Stimulated activated naive CD8-positive, alpha-beta T cell treated with anti-CD3 and anti-CD28 coated beads, Interleukin-15, Interleukin-2, amounts not matched to agents 100 ng/mL and 50 ng/mL, for 24 hours (primary cell): ENCODE data around the gene ZFAND5.

Source experiments
- H3K27ac Mint-ChIP-seq: one replicate; pipeline ENCODE4 v1.8.0; 2021; ENCODE audit warnings: mild to moderate bottlenecking, mixed read lengths
- H3K27me3 Mint-ChIP-seq: one replicate; pipeline ENCODE4 v1.8.0; 2021; ENCODE audit warnings: mixed read lengths
- H3K36me3 Mint-ChIP-seq: one replicate; pipeline ENCODE4 v1.8.0; 2021; ENCODE audit warnings: low read depth, mixed read lengths
- H3K4me1 Mint-ChIP-seq: one replicate; pipeline ENCODE4 v1.8.0; 2021; ENCODE audit warnings: low read depth, mixed read lengths
- H3K4me3 Mint-ChIP-seq: one replicate; pipeline ENCODE4 v1.8.0; 2021; ENCODE audit warnings: mild to moderate bottlenecking, mixed read lengths
- H3K9me3 Mint-ChIP-seq: one replicate; pipeline ENCODE4 v1.8.0; 2021; ENCODE audit warnings: mixed read lengths

The ZFAND5 gene

DNA sequence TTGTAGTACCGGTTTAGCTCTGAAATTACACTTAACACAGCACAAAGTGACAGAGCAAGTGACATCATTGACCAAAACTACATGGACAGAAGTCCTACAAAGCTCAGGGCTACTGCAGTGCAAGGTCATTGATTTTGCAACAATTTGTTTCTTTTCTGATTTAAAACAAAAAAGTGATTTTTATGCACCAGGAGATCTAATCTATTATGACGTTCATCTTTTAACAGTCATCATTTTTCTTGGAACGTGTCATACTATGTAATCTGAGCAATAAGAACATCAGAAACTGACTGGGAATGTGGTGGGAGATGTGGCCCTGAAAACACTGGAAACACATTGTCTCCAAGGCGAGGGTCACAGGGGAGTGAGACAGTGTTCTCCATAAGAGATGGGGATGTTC, 17.4 kb upstream of the ZFAND5 start:
- Mint-ChIP-seq H3K27ac (no peak overlapping the region), H3K9me3 (no peaks in the 10 kb centered on the region)

DNA sequence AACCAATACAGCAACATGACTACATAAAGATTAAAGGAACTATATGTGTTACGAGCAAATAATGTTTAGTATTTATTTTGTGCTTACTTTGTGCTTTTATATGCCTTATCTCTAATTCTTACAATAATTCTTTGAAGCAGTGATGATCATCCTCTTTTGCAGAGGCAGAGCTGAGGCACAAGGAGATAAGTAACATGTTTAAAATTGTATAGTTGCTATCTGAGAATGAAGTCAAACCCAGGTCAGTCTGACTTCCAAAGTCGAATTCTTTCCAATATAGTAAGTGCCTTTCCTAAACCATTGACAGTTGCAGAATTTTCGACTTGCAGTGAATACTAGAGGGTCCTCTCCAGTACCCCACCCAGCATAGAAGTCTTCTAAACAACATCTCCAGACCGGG, 12.0 kb upstream of the ZFAND5 start:
- Mint-ChIP-seq H3K4me1 (no peaks in the 10 kb centered on the region), H3K9me3 (no peaks in the 10 kb centered on the region), H3K36me3 (no peaks in the 10 kb centered on the region), H3K27ac (no peak overlapping the region), H3K4me3 (no peak overlapping the region), H3K27me3 (peaks cover 3% of the 10 kb centered on the region)

More for the DNA sequence above, 17.4 kb upstream of the ZFAND5 start:
- no peaks in the 10 kb centered on the region for H3K36me3 Mint-ChIP-seq
- no peaks in the 10 kb centered on the region for H3K27me3 Mint-ChIP-seq
- no peaks in the 10 kb centered on the region for H3K4me1 Mint-ChIP-seq
- no peak overlapping the region for H3K4me3 Mint-ChIP-seq

GRCh38 chr9:72371151-72371550, 6.1 kb upstream of the ZFAND5 start:
- no peaks in the 10 kb centered on the region for H3K4me1 Mint-ChIP-seq
- no peaks in the 10 kb centered on the region for H3K36me3 Mint-ChIP-seq
- no peak overlapping the region for H3K4me3 Mint-ChIP-seq
- H3K27me3 Mint-ChIP-seq = peaks cover 4% of the 10 kb centered on the region
- no peaks in the 10 kb centered on the region for H3K9me3 Mint-ChIP-seq
- no peak overlapping the region for H3K27ac Mint-ChIP-seq

- H3K4me1 Mint-ChIP-seq = peaks cover 36% of the 10 kb centered on the region
- H3K36me3 Mint-ChIP-seq = peaks cover 31% of the 10 kb centered on the region
- H3K27me3 Mint-ChIP-seq = no peaks in the 10 kb centered on the region
- no peaks in the 10 kb centered on the region for H3K9me3 Mint-ChIP-seq
- H3K27ac Mint-ChIP-seq = peak overlapping the region; percentile 98
- peak overlapping the region; percentile 93 for H3K4me3 Mint-ChIP-seq
Observed at GRCh38 chr9:72365525-72366256, 683 bp upstream of the ZFAND5 start.

DNA sequence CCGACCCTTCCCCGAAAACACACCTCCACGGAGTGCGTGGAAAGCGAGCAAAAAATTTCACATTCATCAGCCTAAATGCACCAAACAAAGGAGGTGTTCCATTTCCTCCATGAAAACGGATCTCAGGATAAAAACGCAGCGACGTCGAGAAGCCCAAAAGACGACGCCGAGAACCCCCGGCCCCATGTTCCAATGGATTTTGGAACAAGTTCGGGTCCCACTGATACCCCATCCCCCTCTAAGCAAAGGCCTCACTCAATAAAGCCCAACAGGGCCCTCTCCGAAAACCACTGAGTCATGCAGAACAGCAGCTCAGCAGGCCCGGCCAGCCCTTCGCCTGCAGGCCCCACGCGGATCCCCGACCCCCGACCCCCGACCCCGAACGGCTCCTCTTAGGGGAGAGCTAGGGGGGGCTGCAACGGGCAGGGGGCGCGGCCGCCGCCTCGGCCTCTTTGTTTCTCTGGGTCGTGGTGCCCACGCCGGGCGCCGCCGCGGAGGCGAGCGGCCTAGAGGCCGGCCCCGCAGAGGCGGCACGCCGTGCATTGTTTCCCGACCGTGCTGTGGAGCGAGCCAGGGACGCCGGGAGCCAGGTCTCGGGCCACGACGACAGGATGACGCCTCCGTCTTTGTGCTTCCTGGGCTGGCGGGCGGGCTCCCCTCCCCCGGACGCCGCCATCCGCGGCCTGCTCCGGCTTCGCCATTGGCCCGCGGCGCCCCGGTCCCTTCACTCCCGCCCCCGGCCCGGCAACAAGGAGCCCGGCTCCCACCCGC, 915 bp downstream of the ZFAND5 start:
- Mint-ChIP-seq H3K36me3 (peaks cover 47% of the 10 kb centered on the region), H3K4me1 (peaks cover 51% of the 10 kb centered on the region), H3K4me3 (peak overlapping the region; percentile 93), H3K9me3 (no peaks in the 10 kb centered on the region), H3K27me3 (no peaks in the 10 kb centered on the region), H3K27ac (peak overlapping the region; percentile 93)

- Mint-ChIP-seq H3K9me3 (no peaks in the 10 kb centered on the region), H3K36me3 (peaks cover 55% of the 10 kb centered on the region), H3K4me3 (peak overlapping the region; percentile 93), H3K27ac (peak overlapping the region; percentile 93), H3K4me1 (peaks cover 59% of the 10 kb centered on the region), H3K27me3 (no peaks in the 10 kb centered on the region)
Observed at GRCh38 chr9:72363236-72363635, 1.8 kb downstream of the ZFAND5 start.

- Mint-ChIP-seq H3K27ac (peak overlapping the region; percentile 93), H3K4me1 (peaks cover 65% of the 10 kb centered on the region), H3K4me3 (peak overlapping the region; percentile 93), H3K9me3 (no peaks in the 10 kb centered on the region), H3K27me3 (no peaks in the 10 kb centered on the region), H3K36me3 (peaks cover 61% of the 10 kb centered on the region)
Observed at GRCh38 chr9:72362680-72363139, 2.3 kb downstream of the ZFAND5 start.

- Mint-ChIP-seq H3K4me3 (peak overlapping the region; percentile 93), H3K36me3 (peaks cover 67% of the 10 kb centered on the region), H3K27me3 (no peaks in the 10 kb centered on the region), H3K9me3 (no peaks in the 10 kb centered on the region), H3K27ac (peak overlapping the region; percentile 93), H3K4me1 (peaks cover 70% of the 10 kb centered on the region)
Observed at GRCh38 chr9:72362118-72362531, 2.9 kb downstream of the ZFAND5 start.

DNA sequence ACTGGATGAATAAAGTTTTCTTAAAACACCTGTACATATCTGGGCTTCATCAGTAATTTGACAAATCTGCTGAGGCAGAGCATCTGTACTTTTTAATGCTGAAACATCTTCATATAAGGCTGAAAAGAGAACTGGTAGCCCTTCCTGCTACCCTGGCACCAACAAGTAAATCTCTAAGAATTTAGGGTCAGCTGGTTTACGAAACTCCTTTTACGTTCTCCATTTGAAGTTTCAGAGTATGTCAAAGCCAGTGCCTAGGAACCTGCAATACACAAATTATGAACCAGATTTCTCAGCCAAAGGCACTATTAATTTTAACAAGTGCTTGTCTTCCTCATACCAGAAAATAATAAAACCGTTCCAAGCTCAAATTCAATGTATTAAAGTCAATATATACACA, 3.8 kb downstream of the ZFAND5 start:
- Mint-ChIP-seq H3K4me3 (peak overlapping the region; percentile 53), H3K4me1 (peaks cover 79% of the 10 kb centered on the region), H3K27ac (peak overlapping the region; percentile 23), H3K27me3 (no peaks in the 10 kb centered on the region), H3K36me3 (peaks cover 76% of the 10 kb centered on the region), H3K9me3 (no peaks in the 10 kb centered on the region)

DNA sequence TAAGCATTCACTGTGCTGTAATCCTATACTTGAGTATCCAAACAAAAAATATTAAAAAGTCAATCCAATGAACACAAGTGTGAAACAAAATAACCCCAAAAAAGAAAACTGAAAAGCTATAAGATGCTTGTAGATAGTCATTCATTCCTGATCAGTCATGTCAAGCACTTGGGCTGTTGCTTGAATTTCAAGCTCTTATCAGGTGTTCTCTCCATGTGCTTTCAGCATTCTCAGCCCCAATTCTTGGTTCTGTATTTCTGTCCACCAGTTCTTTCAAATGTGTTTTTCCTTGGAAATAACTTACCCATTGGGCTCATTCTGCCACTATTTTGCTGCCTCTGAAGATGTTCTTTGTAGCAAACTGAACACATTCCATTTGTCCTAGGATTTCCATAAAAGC, 4.7 kb downstream of the ZFAND5 start:
- Mint-ChIP-seq H3K4me1 (peaks cover 80% of the 10 kb centered on the region), H3K27ac (peak overlapping the region; percentile 21)

DNA sequence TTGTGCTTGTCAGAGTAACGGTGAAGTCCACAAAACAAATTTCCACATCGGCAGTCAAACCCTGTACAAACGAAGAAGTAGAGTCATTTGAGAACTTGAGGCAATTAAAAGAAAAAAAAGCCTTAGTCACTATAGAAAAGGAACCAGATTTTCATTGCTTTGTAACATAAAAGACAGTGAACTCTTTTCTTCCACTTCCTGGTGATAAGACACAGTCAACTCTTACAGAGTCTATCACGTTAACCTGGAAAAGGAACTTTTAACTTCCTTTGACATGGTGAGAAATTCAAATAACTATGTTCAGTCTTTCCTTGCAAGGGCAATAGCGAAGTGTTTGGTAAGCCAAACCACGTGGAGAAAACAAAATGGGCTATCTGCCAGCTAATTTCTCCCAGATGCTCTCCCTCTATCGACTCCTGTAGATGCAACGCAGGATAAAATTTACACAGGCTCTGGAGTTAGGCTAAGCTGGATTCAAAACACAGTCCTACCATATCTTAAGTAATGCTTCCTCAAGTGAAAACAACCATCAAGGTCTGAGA, 8.9 kb downstream of the ZFAND5 start:
- peaks cover 59% of the 10 kb centered on the region for H3K4me1 Mint-ChIP-seq
- peak overlapping the region; percentile 80 for H3K27ac Mint-ChIP-seq
- peaks cover 94% of the 10 kb centered on the region for H3K36me3 Mint-ChIP-seq

More for the DNA sequence above, 4.7 kb downstream of the ZFAND5 start:
- H3K36me3 Mint-ChIP-seq = peaks cover 85% of the 10 kb centered on the region
- H3K27me3 Mint-ChIP-seq = no peaks in the 10 kb centered on the region
- H3K9me3 Mint-ChIP-seq = no peaks in the 10 kb centered on the region
- H3K4me3 Mint-ChIP-seq = no peak overlapping the region

DNA sequence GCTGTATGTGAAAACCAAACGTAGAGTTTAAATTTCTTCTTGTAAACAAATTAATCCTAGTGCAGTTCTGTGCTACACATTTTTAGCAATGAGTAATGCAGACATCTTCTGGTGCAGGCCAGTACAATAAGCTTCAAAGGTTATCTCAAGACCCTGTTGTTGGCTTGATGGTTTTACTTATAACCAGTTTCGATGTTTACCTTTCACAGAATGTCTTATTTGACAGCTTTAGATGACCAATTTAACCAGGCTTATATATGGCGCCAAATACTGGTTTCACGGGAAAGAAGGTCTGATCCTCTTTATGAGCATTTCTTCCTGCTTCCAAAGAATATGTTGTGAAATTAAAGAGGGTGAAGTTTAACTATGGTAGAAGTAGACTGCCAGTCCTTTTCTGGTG, 9.9 kb downstream of the ZFAND5 start:
- Mint-ChIP-seq H3K4me3 (no peak overlapping the region), H3K27me3 (no peaks in the 10 kb centered on the region), H3K4me1 (peaks cover 54% of the 10 kb centered on the region), H3K27ac (no peak overlapping the region), H3K36me3 (peaks cover 88% of the 10 kb centered on the region), H3K9me3 (no peaks in the 10 kb centered on the region)

More for the DNA sequence above, 8.9 kb downstream of the ZFAND5 start:
- no peak overlapping the region for H3K4me3 Mint-ChIP-seq
- no peaks in the 10 kb centered on the region for H3K27me3 Mint-ChIP-seq
- no peaks in the 10 kb centered on the region for H3K9me3 Mint-ChIP-seq

DNA sequence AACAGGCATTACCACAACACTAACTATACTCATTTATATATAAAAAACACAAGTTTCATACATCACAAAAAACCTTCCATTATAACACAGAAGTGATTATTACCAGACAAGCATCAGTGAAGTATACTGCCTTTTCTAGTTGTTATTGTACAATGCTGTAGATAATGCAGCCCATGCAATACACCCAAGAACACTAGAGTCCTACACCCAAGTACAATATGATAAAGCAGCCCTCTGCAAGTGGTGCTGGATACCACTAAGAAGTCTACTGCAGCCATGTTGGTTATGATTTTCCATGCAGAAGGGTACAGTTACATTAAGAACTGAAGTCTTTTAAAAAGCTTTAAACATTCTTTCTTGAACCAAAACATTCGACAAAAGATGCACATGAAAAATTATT, 10.3 kb downstream of the ZFAND5 start:
- H3K36me3 Mint-ChIP-seq = peaks cover 83% of the 10 kb centered on the region
- no peaks in the 10 kb centered on the region for H3K9me3 Mint-ChIP-seq
- H3K4me1 Mint-ChIP-seq = peaks cover 54% of the 10 kb centered on the region

GRCh38 chr9:72353455-72354116, 11.4 kb downstream of the ZFAND5 start:
- Mint-ChIP-seq H3K27ac (no peak overlapping the region), H3K36me3 (peaks cover 72% of the 10 kb centered on the region), H3K4me1 (peaks cover 52% of the 10 kb centered on the region)

More for the DNA sequence above, 10.3 kb downstream of the ZFAND5 start:
- no peak overlapping the region for H3K27ac Mint-ChIP-seq
- H3K4me3 Mint-ChIP-seq = no peak overlapping the region
- H3K27me3 Mint-ChIP-seq = no peaks in the 10 kb centered on the region

More at GRCh38 chr9:72353455-72354116, 11.4 kb downstream of the ZFAND5 start:
- H3K27me3 Mint-ChIP-seq = no peaks in the 10 kb centered on the region
- no peaks in the 10 kb centered on the region for H3K9me3 Mint-ChIP-seq
- H3K4me3 Mint-ChIP-seq = no peak overlapping the region
